ENCODE measurements around the gene LYST.

The LYST gene

DNA sequence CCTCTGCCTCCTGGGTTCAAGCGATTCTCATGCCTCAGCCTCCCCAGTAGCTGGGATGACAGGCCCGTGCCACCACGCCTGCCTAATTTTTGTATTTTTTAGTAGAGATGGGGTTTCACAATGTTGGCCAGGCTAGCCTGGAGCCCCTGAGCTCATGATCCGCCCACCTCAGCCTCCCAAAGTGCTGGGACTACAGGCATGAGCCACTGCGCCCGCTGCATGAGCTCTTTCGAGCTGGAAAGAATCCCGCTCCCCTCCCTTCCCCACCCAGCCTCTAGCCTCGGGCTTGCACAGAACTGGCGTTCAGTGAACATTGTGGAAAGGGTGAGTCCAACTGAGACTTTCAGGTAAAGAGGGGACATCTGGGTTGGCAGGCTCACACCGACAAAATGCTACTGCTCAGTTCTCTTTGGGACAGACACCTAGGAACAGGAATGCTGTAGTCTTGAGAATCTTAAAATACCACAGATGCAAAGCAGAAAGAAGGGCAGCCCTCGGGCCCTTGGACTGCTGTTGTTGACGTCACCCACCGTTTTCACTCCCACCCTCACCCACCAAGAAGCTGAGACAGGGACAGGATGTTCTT lies 207.4 kb downstream of the LYST start:
- Histone ChIP-seq H3K9me3 (ENCODE audit: insufficient read depth, low read length) (no peaks in the 10 kb centered on the region), H3K79me2 (ENCODE audit: insufficient read depth, low read length) (no peaks in the 10 kb centered on the region), H2AFZ (ENCODE audit: low read depth, low read length, severe bottlenecking) (no peak overlapping the region), H3F3A (ENCODE audit: insufficient read depth) (no peaks in the 10 kb centered on the region), H3K4me2 (ENCODE audit: low read depth, low read length, poor library complexity, severe bottlenecking) (no peak overlapping the region), H4K20me1 (ENCODE audit: low read depth, low read length) (no peaks in the 10 kb centered on the region), H3K27me3 (ENCODE audit: low read length) (no peaks in the 10 kb centered on the region), H3K36me3 (ENCODE audit: low read length) (no peaks in the 10 kb centered on the region), H3K9ac (ENCODE audit: low read length) (no peak overlapping the region), H3K9me2 (replicated peaks; ENCODE audit: insufficient read depth, low read length) (no peaks in the 10 kb centered on the region), H3K4me3 (ENCODE audit: insufficient read depth, low read length, poor library complexity, severe bottlenecking) (no peak overlapping the region), H3K27ac (ENCODE audit: low read depth, low read length) (no peak overlapping the region)
- no peak for TF ChIP-seq EZH2phosphoT487 (conservative IDR thresholded peaks at IDR 0.05; ENCODE audit: low read length)
- TF ChIP-seq, protein P1, sequence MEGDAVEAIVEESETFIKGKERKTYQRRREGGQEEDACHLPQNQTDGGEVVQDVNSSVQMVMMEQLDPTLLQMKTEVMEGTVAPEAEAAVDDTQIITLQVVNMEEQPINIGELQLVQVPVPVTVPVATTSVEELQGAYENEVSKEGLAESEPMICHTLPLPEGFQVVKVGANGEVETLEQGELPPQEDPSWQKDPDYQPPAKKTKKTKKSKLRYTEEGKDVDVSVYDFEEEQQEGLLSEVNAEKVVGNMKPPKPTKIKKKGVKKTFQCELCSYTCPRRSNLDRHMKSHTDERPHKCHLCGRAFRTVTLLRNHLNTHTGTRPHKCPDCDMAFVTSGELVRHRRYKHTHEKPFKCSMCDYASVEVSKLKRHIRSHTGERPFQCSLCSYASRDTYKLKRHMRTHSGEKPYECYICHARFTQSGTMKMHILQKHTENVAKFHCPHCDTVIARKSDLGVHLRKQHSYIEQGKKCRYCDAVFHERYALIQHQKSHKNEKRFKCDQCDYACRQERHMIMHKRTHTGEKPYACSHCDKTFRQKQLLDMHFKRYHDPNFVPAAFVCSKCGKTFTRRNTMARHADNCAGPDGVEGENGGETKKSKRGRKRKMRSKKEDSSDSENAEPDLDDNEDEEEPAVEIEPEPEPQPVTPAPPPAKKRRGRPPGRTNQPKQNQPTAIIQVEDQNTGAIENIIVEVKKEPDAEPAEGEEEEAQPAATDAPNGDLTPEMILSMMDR (IDR thresholded peaks at IDR 0.05; ENCODE audit: insufficient read depth, low read length, poor library complexity, severe bottlenecking) = no peak

DNA sequence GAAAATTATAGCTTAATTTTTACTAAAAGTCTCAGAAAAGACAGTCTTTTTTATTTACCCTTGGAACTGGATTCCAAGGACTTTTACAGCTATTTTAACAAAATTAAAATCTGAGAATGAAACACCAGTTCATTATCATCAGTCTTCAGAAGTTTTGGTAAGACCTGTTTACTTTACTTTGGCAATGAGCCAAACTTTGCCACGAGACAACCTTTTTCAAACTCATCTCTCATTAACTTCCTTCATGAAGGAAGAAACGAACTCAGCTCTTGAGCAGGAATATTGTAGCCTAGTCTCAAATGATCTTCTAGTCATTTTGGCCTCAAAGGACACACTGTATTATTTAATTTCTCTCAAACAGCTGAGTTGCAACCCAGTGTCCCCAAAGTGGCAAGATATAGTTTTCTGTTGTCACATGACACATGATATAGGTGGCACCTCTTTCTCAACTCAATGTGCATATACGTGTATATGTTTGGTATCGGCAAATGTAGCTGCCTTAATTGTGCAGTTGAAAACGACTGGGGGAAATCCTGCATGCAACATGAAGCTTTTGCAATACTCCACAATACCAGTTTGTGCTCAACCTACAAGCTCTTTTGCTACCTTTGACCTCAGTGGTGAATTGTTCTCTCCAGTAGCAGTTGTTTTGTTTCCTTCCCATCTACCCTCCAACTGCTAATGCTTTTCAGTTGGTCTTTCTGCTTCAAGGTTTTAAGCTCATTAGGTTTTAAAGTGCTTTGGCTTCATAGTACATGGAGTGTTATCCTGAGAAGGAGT lies 208.8 kb downstream of the LYST start:
- Histone ChIP-seq H3K4me2 (ENCODE audit: low read depth, low read length, poor library complexity, severe bottlenecking) (no peak overlapping the region), H3K9me3 (ENCODE audit: insufficient read depth, low read length) (no peaks in the 10 kb centered on the region), H3K79me2 (ENCODE audit: insufficient read depth, low read length) (no peaks in the 10 kb centered on the region), H4K20me1 (ENCODE audit: low read depth, low read length) (no peaks in the 10 kb centered on the region), H3F3A (ENCODE audit: insufficient read depth) (no peaks in the 10 kb centered on the region), H2AFZ (ENCODE audit: low read depth, low read length, severe bottlenecking) (no peak overlapping the region), H3K27ac (ENCODE audit: low read depth, low read length) (no peak overlapping the region), H3K36me3 (ENCODE audit: low read length) (no peaks in the 10 kb centered on the region), H3K4me3 (ENCODE audit: insufficient read depth, low read length, poor library complexity, severe bottlenecking) (no peak overlapping the region), H3K27me3 (ENCODE audit: low read length) (no peaks in the 10 kb centered on the region), H3K9ac (ENCODE audit: low read length) (no peak overlapping the region), H3K9me2 (replicated peaks; ENCODE audit: insufficient read depth, low read length) (no peaks in the 10 kb centered on the region)
- no peak for TF ChIP-seq EZH2phosphoT487 (conservative IDR thresholded peaks at IDR 0.05; ENCODE audit: low read length)
- TF ChIP-seq, protein P1 (IDR thresholded peaks at IDR 0.05; ENCODE audit: insufficient read depth, low read length, poor library complexity, severe bottlenecking) = no peak

DNA sequence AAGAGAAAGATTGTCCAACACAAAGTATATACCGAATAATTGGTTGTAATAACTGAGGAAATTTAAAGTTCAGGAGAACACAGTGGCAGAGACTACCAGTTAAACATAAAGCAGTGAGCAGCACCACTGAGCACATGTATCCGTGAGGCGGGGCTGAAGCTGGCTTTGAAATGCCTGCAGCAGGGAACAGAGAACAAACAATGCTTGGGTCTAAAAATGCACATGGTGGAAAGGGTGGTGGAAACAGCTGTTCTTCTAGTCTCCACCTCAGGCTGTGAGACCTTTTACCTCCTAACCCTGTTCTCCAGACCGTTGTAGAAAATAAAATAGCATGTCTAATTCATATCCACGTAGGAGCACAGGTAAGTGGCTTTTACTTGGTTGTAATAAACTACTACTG lies 209.4 kb downstream of the LYST start:
- H3F3A ChIP-seq (ENCODE audit: insufficient read depth) = no peaks in the 10 kb centered on the region
- H3K4me2 ChIP-seq (ENCODE audit: low read depth, low read length, poor library complexity, severe bottlenecking) = no peak overlapping the region
- H3K9me2 ChIP-seq (replicated peaks; ENCODE audit: insufficient read depth, low read length) = no peaks in the 10 kb centered on the region
- no peaks in the 10 kb centered on the region for H3K27me3 ChIP-seq (ENCODE audit: low read length)
- no peak overlapping the region for H2AFZ ChIP-seq (ENCODE audit: low read depth, low read length, severe bottlenecking)
- no peak overlapping the region for H3K9ac ChIP-seq (ENCODE audit: low read length)
- no peaks in the 10 kb centered on the region for H3K36me3 ChIP-seq (ENCODE audit: low read length)
- no peak overlapping the region for H3K27ac ChIP-seq (ENCODE audit: low read depth, low read length)
- H3K4me3 ChIP-seq (ENCODE audit: insufficient read depth, low read length, poor library complexity, severe bottlenecking) = no peak overlapping the region
- H3K79me2 ChIP-seq (ENCODE audit: insufficient read depth, low read length) = no peaks in the 10 kb centered on the region
- H3K9me3 ChIP-seq (ENCODE audit: insufficient read depth, low read length) = no peaks in the 10 kb centered on the region
- no peaks in the 10 kb centered on the region for H4K20me1 ChIP-seq (ENCODE audit: low read depth, low read length)
- TF ChIP-seq EZH2phosphoT487 (conservative IDR thresholded peaks at IDR 0.05; ENCODE audit: low read length) = no peak
- TF ChIP-seq, protein P1 (IDR thresholded peaks at IDR 0.05; ENCODE audit: insufficient read depth, low read length, poor library complexity, severe bottlenecking) = no peak
